ENCODE results near the gene SUPT3H. TPM values are rescaled to one million over a fixed set of nuclear protein-coding genes. Genes with fewer than 3 reads are reported as not detected.

The SUPT3H gene
- total RNA-seq, 6 experiments from 2014 or later = 0.95 to 2.8 (median 2.0) TPM

- no peaks in the 10 kb centered on the region for H3K9me3 ChIP-seq
- H3K27me3 ChIP-seq = no peaks in the 10 kb centered on the region
- H3K36me3 ChIP-seq = no peaks in the 10 kb centered on the region
- 64% methylated on average over 1 of the region's 1 CpG for WGBS (ENCODE audit: insufficient coverage, low coverage, low lambda C conversion rate, missing lambda C conversion rate)
- no peaks in the 10 kb centered on the region for H3K4me1 ChIP-seq
- intact Hi-C loops (cut with DNase I) = no loop called here
- no peak for ATAC-seq
- no peak for DNase-seq
- no peak overlapping the region for H3K27ac ChIP-seq
- no peak for TF ChIP-seq POLR2A (IDR thresholded peaks at IDR 0.05)
- no peak overlapping the region for H3K4me3 ChIP-seq
Measured at GRCh38 chr6:45038226-45038625, 339.5 kb downstream of the SUPT3H start.

DNA sequence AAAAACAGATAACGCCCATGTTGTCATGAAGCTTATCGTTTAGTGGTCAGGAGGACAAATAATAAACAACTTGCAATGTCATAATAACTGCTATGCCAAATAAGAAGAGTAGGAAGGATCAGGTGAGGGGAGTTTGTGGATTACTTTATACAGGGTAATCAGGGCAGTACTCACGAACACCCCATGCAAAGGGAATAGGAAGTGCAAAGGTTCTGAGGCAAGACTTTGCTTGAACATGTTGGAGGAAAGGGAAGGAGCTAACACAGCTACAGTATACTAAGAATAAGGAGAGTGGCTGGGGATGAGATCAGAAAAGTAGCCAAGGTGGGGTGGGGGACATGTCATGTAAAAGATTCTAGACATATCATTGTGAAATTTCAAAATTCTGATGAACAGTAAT, 341.6 kb downstream of the SUPT3H start:
- intact Hi-C loops (cut with DNase I) = no loop called here
- 81% methylated on average over 3 of the region's 3 CpGs for WGBS (ENCODE audit: insufficient coverage, low coverage, low lambda C conversion rate, missing lambda C conversion rate)
- no peak for TF ChIP-seq POLR2A (IDR thresholded peaks at IDR 0.05)
- TF ChIP-seq, protein P1, sequence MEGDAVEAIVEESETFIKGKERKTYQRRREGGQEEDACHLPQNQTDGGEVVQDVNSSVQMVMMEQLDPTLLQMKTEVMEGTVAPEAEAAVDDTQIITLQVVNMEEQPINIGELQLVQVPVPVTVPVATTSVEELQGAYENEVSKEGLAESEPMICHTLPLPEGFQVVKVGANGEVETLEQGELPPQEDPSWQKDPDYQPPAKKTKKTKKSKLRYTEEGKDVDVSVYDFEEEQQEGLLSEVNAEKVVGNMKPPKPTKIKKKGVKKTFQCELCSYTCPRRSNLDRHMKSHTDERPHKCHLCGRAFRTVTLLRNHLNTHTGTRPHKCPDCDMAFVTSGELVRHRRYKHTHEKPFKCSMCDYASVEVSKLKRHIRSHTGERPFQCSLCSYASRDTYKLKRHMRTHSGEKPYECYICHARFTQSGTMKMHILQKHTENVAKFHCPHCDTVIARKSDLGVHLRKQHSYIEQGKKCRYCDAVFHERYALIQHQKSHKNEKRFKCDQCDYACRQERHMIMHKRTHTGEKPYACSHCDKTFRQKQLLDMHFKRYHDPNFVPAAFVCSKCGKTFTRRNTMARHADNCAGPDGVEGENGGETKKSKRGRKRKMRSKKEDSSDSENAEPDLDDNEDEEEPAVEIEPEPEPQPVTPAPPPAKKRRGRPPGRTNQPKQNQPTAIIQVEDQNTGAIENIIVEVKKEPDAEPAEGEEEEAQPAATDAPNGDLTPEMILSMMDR (IDR thresholded peaks at IDR 0.05) = no peak

DNA sequence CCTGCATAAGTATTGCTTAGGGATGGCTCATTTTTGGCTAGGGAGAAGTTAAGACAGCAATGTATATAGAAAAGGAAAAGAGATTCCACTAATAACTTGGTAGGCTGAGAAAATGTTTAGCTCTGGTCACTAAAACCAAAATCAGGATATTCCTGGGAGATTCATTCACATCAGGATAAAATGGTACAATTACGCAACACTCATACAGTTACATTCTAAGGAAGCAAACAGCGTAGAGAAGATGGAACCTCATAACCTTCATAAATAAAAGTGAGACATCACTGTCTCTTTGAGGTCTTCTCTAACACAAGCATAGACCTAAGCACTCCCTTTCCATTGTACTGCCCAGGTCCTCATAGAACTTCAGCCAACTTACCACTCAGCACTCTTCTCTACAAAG, 345.3 kb downstream of the SUPT3H start:
- Histone ChIP-seq H3K9me3 (no peaks in the 10 kb centered on the region), H3K36me3 (no peaks in the 10 kb centered on the region), H3K4me3 (no peak overlapping the region), H3K4me1 (no peaks in the 10 kb centered on the region), H3K27ac (no peak overlapping the region), H3K27me3 (no peaks in the 10 kb centered on the region)
- DNase-seq (no peak), ATAC-seq (no peak)
- 95% methylated on average over 2 of the region's 2 CpGs for WGBS (ENCODE audit: insufficient coverage, low coverage, low lambda C conversion rate, missing lambda C conversion rate)
- no peak for TF ChIP-seq POLR2A (IDR thresholded peaks at IDR 0.05)
- TF ChIP-seq, protein P1 (IDR thresholded peaks at IDR 0.05) = no peak
- intact Hi-C loops (cut with DNase I) = no loop called here

More for the DNA sequence above, 341.6 kb downstream of the SUPT3H start:
- H3K9me3 ChIP-seq = no peaks in the 10 kb centered on the region
- DNase-seq (no peak), ATAC-seq (no peak)
- no peak overlapping the region for H3K4me3 ChIP-seq
- H3K4me1 ChIP-seq = no peaks in the 10 kb centered on the region
- no peaks in the 10 kb centered on the region for H3K36me3 ChIP-seq
- no peaks in the 10 kb centered on the region for H3K27me3 ChIP-seq
- H3K27ac ChIP-seq = no peak overlapping the region

GRCh38 chr6:45031601-45032000, 346.1 kb downstream of the SUPT3H start:
- no peak overlapping the region for H3K4me3 ChIP-seq
- no peaks in the 10 kb centered on the region for H3K36me3 ChIP-seq
- no peaks in the 10 kb centered on the region for H3K9me3 ChIP-seq
- DNase-seq (no peak), ATAC-seq (peak in 2 of 4 donors; percentile 22 to 43)
- H3K27me3 ChIP-seq = no peaks in the 10 kb centered on the region
- H3K27ac ChIP-seq = no peak overlapping the region
- intact Hi-C loops (cut with DNase I) = no loop called here
- 76% methylated on average over 1 of the region's 1 CpG for WGBS (ENCODE audit: insufficient coverage, low coverage, low lambda C conversion rate, missing lambda C conversion rate)
- no peaks in the 10 kb centered on the region for H3K4me1 ChIP-seq
- TF ChIP-seq, protein P1 (IDR thresholded peaks at IDR 0.05) = no peak
- TF ChIP-seq POLR2A (IDR thresholded peaks at IDR 0.05) = no peak

- H3K4me1 ChIP-seq = no peaks in the 10 kb centered on the region
- intact Hi-C loops (cut with DNase I) = no loop called here
- no peaks in the 10 kb centered on the region for H3K9me3 ChIP-seq
- no peaks in the 10 kb centered on the region for H3K27me3 ChIP-seq
- ATAC-seq (no peak), DNase-seq (no peak)
- H3K36me3 ChIP-seq = no peaks in the 10 kb centered on the region
- no peak overlapping the region for H3K4me3 ChIP-seq
- no peak overlapping the region for H3K27ac ChIP-seq
- TF ChIP-seq POLR2A (IDR thresholded peaks at IDR 0.05) = no peak
- TF ChIP-seq, protein P1 (IDR thresholded peaks at IDR 0.05) = no peak
- 73% methylated on average over 3 of the region's 4 CpGs for WGBS (ENCODE audit: insufficient coverage, low coverage, low lambda C conversion rate, missing lambda C conversion rate)
Measured at GRCh38 chr6:45027126-45027525, 350.6 kb downstream of the SUPT3H start.

Measured in right lobe of liver (tissue), 6 donors.